C4-2B (cell line): ENCODE measurements around the gene PIWIL4.

ENCODE experiments used
- ZFX ChIP-seq: fragments of 450-650 bp; IDR thresholded peaks from 2 replicates; pipeline ENCODE4 v1.6.1; 2017
- TF ChIP-seq, protein P1 (sequence below): fragments of 450-650 bp; conservative IDR thresholded peaks from 2 replicates; pipeline ENCODE4 v1.5.1; 2017; ENCODE audit warnings: mild to moderate bottlenecking

GRCh38 chr11:94632356-94632755 is 65.2 kb downstream of the PIWIL4 start:
- TF ChIP-seq, protein P1, sequence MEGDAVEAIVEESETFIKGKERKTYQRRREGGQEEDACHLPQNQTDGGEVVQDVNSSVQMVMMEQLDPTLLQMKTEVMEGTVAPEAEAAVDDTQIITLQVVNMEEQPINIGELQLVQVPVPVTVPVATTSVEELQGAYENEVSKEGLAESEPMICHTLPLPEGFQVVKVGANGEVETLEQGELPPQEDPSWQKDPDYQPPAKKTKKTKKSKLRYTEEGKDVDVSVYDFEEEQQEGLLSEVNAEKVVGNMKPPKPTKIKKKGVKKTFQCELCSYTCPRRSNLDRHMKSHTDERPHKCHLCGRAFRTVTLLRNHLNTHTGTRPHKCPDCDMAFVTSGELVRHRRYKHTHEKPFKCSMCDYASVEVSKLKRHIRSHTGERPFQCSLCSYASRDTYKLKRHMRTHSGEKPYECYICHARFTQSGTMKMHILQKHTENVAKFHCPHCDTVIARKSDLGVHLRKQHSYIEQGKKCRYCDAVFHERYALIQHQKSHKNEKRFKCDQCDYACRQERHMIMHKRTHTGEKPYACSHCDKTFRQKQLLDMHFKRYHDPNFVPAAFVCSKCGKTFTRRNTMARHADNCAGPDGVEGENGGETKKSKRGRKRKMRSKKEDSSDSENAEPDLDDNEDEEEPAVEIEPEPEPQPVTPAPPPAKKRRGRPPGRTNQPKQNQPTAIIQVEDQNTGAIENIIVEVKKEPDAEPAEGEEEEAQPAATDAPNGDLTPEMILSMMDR = no peak
- TF ChIP-seq ZFX = no peak
